PC-9 (cell line): ENCODE data around the gene TSR3. TPM values are rescaled to one million over a fixed set of nuclear protein-coding genes. Genes with fewer than 3 reads are reported as not detected.

Experiments
- BruUV-seq: library from RNA; stranded (reverse); fragments of 400-500 nt; replicated peaks from 2 replicates; lab custom pipeline; 2021; lab: Mats Ljungman, UMichigan
- CTCF ChIA-PET: fragments of 300-600 bp; sonication (Branson Sonifier 250); formaldehyde crosslinking; loops from one replicate; lab custom pipeline; 2022; ENCODE audit warnings: antibody characterized with exemption; lab: Charles Lee
- POLR2A ChIA-PET: fragments of 300-600 bp; sonication (Branson Sonifier 250); formaldehyde crosslinking; loops from one replicate; lab custom pipeline; 2022; ENCODE audit warnings: antibody characterized with exemption; ENCODE audit not compliant: unreplicated experiment; lab: Charles Lee
- DNase-seq, 2 experiments: peaks; one replicate each; pipeline versions ENCODE4 v3.0.0 to v3.0.0-alpha.2; 2015 to 2022; ENCODE audit warnings: mixed read lengths in 1 of 2
- H2AFZ ChIP-seq: fragments of 200-600 bp; sonication (generic); 2 replicates; pipeline ENCODE4 v1.8.1; 2017; ENCODE audit warnings: antibody characterized with exemption
- H3F3A ChIP-seq: fragments of 200-600 bp; sonication (generic); 2 replicates; pipeline ENCODE4 v1.8.1; 2017; ENCODE audit warnings: antibody characterized with exemption, mild to moderate bottlenecking, low read depth; ENCODE audit not compliant: insufficient read depth
- H3K27ac ChIP-seq: fragments of 200-600 bp; sonication (generic); 2 replicates; pipeline ENCODE4 v1.6.1; 2016; ENCODE audit warnings: mixed run types
- H3K27me3 ChIP-seq: fragments of 200-600 bp; sonication (generic); 2 replicates; pipeline ENCODE4 v1.6.1; 2016; ENCODE audit warnings: low read depth, mixed run types; ENCODE audit not compliant: insufficient read depth
- H3K36me3 ChIP-seq: fragments of 200-600 bp; sonication (generic); 2 replicates; pipeline ENCODE4 v1.6.1; 2016; ENCODE audit warnings: low read depth, mixed run types
- H3K4me1 ChIP-seq: fragments of 200-600 bp; sonication (generic); replicated peaks from 2 replicates; pipeline ENCODE4 v1.6.1; 2016; ENCODE audit warnings: mixed run types; ENCODE audit not compliant: insufficient read depth
- H3K4me2 ChIP-seq: fragments of 200-600 bp; sonication (generic); 2 replicates; pipeline ENCODE4 v1.6.1; 2017; ENCODE audit warnings: mixed run types
- H3K4me3 ChIP-seq: fragments of 200-600 bp; sonication (generic); 2 replicates; pipeline ENCODE4 v1.6.1; 2016; ENCODE audit warnings: mixed run types
- H3K79me2 ChIP-seq: fragments of 200-600 bp; sonication (generic); 2 replicates; pipeline ENCODE4 v1.6.1; 2017; ENCODE audit warnings: low read depth, mixed run types
- H3K9me2 ChIP-seq: fragments of 200-600 bp; sonication (generic); 2 replicates; pipeline ENCODE4 v1.8.1; 2017; ENCODE audit warnings: mild to moderate bottlenecking; ENCODE audit not compliant: insufficient read depth
- H3K9me3 ChIP-seq: fragments of 200-600 bp; sonication (generic); 2 replicates; pipeline ENCODE4 v1.8.1; 2016; ENCODE audit warnings: low read depth; ENCODE audit not compliant: insufficient read depth
- H4K20me1 ChIP-seq: fragments of 200-600 bp; sonication (generic); 2 replicates; pipeline ENCODE4 v1.8.1; 2017; ENCODE audit not compliant: insufficient read depth
- CTCF ChIP-seq: fragments of 200-600 bp; sonication (generic); conservative IDR thresholded peaks from 2 replicates; pipeline ENCODE4 v1.6.1; 2017; ENCODE audit warnings: mixed run types, antibody characterized with exemption, mild to moderate bottlenecking, moderate library complexity
- EZH2 ChIP-seq: fragments of 200-600 bp; sonication (generic); IDR thresholded peaks from 2 replicates; pipeline ENCODE4 v1.8.0; 2017; ENCODE audit warnings: antibody characterized with exemption, low read depth
- intact Hi-C: fragments of 100-400 bp; cut with micrococcal nuclease; formaldehyde crosslinking; loops from one replicate; pipeline ENCODE4 v1.10.0; 2022; ENCODE audit not compliant: unreplicated experiment
- total RNA-seq: library from RNA; stranded (reverse); gene quantifications from 2 replicates; pipeline ENCODE4 v1.2.3, GENCODE V29; 2021

Gene TSR3
- total RNA-seq, 1 experiment from 2014 or later: 69.5 TPM

- POLR2A ChIA-PET: no interaction called here
- no peaks in the 10 kb centered on the region for H3K36me3 ChIP-seq
- intact Hi-C loops: no loop called here
- no peaks in the 10 kb centered on the region for H3K79me2 ChIP-seq
- DNase-seq: no peak
- no peaks in the 10 kb centered on the region for H3K9me3 ChIP-seq
- no TSS peak for BruUV-seq
- H3K4me2 ChIP-seq: no peak overlapping the region
- no peaks in the 10 kb centered on the region for H4K20me1 ChIP-seq
- no peaks in the 10 kb centered on the region for H3K4me1 ChIP-seq
- no peak overlapping the region for H2AFZ ChIP-seq
- CTCF ChIA-PET: interaction anchor here (0.6 kb wide), 1 partner anchor 1024 kb away, joined by 7 read pairs; no protein-coding TSS in a partner anchor
- H3F3A ChIP-seq: no peaks in the 10 kb centered on the region
- no peaks in the 10 kb centered on the region for H3K9me2 ChIP-seq
- no peak for TF ChIP-seq CTCF
- no peak for TF ChIP-seq EZH2
- H3K27ac ChIP-seq: no peak overlapping the region
- H3K27me3 ChIP-seq: no peaks in the 10 kb centered on the region
- H3K4me3 ChIP-seq: no peak overlapping the region
These were observed 35.7 kb upstream of the TSR3 start for GRCh38 chr16:1387331-1387730.

GRCh38 chr16:1385232-1385631 lies 33.6 kb upstream of the TSR3 start:
- POLR2A ChIA-PET: interaction anchor here (1.0 kb wide), 1 partner anchor 147 kb away, joined by 5 read pairs; no protein-coding TSS in a partner anchor
- no peak overlapping the region for H3K4me2 ChIP-seq
- no peaks in the 10 kb centered on the region for H3K27me3 ChIP-seq
- H2AFZ ChIP-seq: no peak overlapping the region
- no peak for TF ChIP-seq EZH2
- TF ChIP-seq CTCF: no peak
- no peaks in the 10 kb centered on the region for H3K9me2 ChIP-seq
- CTCF ChIA-PET: no interaction called here
- no peak overlapping the region for H3K27ac ChIP-seq
- H3K4me3 ChIP-seq: no peak overlapping the region
- intact Hi-C loops: no loop called here
- DNase-seq: no peak
- no peaks in the 10 kb centered on the region for H3K9me3 ChIP-seq
- H3K79me2 ChIP-seq: no peaks in the 10 kb centered on the region
- H3K4me1 ChIP-seq: 0 out of 2 replicates have a peak, but pooled peaks cover under 1% of the 10 kb centered on the region
- H3F3A ChIP-seq: peaks cover 17% of the 10 kb centered on the region; the same call in 1 of the 2 replicates
- H3K36me3 ChIP-seq: no peaks in the 10 kb centered on the region
- BruUV-seq: no TSS peak
- no peaks in the 10 kb centered on the region for H4K20me1 ChIP-seq

GRCh38 chr16:1383556-1383955 lies 31.9 kb upstream of the TSR3 start:
- ChIA-PET POLR2A (no interaction called here), CTCF (no interaction called here)
- no peaks in the 10 kb centered on the region for H3K9me2 ChIP-seq
- BruUV-seq: no TSS peak
- intact Hi-C loops: no loop called here
- H4K20me1 ChIP-seq: 0 out of 2 replicates have a peak, but pooled peaks cover under 1% of the 10 kb centered on the region
- H3K4me2 ChIP-seq: no peak overlapping the region
- no peaks in the 10 kb centered on the region for H3K9me3 ChIP-seq
- no peaks in the 10 kb centered on the region for H3K27me3 ChIP-seq
- peaks cover 6% of the 10 kb centered on the region for H3K79me2 ChIP-seq
- H2AFZ ChIP-seq: no peak overlapping the region
- no peaks in the 10 kb centered on the region for H3K36me3 ChIP-seq
- 0 out of 2 replicates have a peak, but pooled peaks cover 6% of the 10 kb centered on the region for H3K4me1 ChIP-seq
- H3K4me3 ChIP-seq: no peak overlapping the region
- TF ChIP-seq EZH2 (no peak), CTCF (no peak)
- no peak for DNase-seq
- no peak overlapping the region for H3K27ac ChIP-seq
- peaks cover 17% of the 10 kb centered on the region for H3F3A ChIP-seq
